Measurements from ENCODE around the gene ITFG1.
"Not testable (repeated sequence)": the region's sequence is repeated elsewhere in the genome, so short reads cannot be mapped to it uniquely, and the experiment has no call there.

Gene ITFG1

GRCh38 chr16:47197536-47198179 lies 263.2 kb downstream of the ITFG1 start:
- ChIA-PET POLR2A (no interaction called here), CTCF (interaction anchor here (1.1 to 2.2 kb wide), 2 partner anchors 11 to 22 kb away, joined by 3 to 6 read pairs; no protein-coding TSS in a partner anchor)
- no peak for TF ChIP-seq CTCF (IDR thresholded peaks at IDR 0.05; ENCODE audit: control extremely low read depth, extremely low read depth, low read depth, missing control alignments)
- no peak for DNase-seq (ENCODE audit: extremely low spot score)

DNA sequence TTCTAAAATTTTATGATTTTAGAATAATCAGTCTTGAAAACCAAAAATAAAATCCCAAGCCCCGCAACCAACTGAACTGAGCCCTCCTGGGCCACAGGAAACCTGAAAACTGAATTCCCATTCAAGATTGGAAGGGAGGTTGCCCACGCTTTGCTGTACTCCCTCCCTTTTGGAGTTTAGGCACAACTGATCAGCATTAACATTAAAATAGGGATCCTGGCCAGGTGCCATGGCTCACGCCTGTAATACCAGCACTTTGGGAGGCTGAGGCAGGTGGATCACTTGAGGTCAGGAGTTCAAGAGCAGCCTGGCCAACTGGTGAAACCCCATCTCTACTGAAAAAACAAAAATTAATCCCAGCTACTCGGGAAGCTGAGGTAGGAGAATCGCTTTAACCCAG lies 264.4 kb downstream of the ITFG1 start:
- POLR2A ChIA-PET = no interaction called here
- TF ChIP-seq CTCF (IDR thresholded peaks at IDR 0.05; ENCODE audit: control extremely low read depth, extremely low read depth, low read depth, missing control alignments) = no peak
- no peak for DNase-seq (ENCODE audit: extremely low spot score)
- CTCF ChIA-PET = no interaction called here

GRCh38 chr16:47182318-47182717 lies 278.5 kb downstream of the ITFG1 start:
- ChIA-PET CTCF (no interaction called here), POLR2A (no interaction called here)

GRCh38 chr16:47181066-47181465 lies 279.8 kb downstream of the ITFG1 start:
- POLR2A ChIA-PET; DNase-seq (ENCODE audit: extremely low spot score); CTCF ChIA-PET: not testable (repeated sequence)

More at GRCh38 chr16:47182318-47182717, 278.5 kb downstream of the ITFG1 start:
- no peak for DNase-seq (ENCODE audit: extremely low spot score)
- TF ChIP-seq CTCF (IDR thresholded peaks at IDR 0.05; ENCODE audit: control extremely low read depth, extremely low read depth, low read depth, missing control alignments) = no peak

GRCh38 chr16:47180073-47180472 lies 280.8 kb downstream of the ITFG1 start:
- no peak for DNase-seq (ENCODE audit: extremely low spot score)
- ChIA-PET CTCF (no interaction called here), POLR2A (no interaction called here)
- no peak for TF ChIP-seq CTCF (IDR thresholded peaks at IDR 0.05; ENCODE audit: control extremely low read depth, extremely low read depth, low read depth, missing control alignments)

GRCh38 chr16:47175152-47175551 lies 285.7 kb downstream of the ITFG1 start:
- ChIA-PET CTCF (interaction anchor here (1.1 to 2.2 kb wide), 4 partner anchors 13 to 983 kb away, joined by 3 to 6 read pairs (median 5); no protein-coding TSS in a partner anchor), POLR2A (no interaction called here)

More at GRCh38 chr16:47175152-47175551, 285.7 kb downstream of the ITFG1 start:
- DNase-seq (ENCODE audit: extremely low spot score) = no peak
- TF ChIP-seq CTCF (IDR thresholded peaks at IDR 0.05; ENCODE audit: control extremely low read depth, extremely low read depth, low read depth, missing control alignments) = no peak
